Effector CD8-positive, alpha-beta T cell (primary cell): Measurements from ENCODE around the gene EEIG1.

Source experiments
- DNase-seq: peaks from one replicate; lab custom pipeline; 2025; lab: John Stamatoyannopoulos, UW

Gene EEIG1

DNA sequence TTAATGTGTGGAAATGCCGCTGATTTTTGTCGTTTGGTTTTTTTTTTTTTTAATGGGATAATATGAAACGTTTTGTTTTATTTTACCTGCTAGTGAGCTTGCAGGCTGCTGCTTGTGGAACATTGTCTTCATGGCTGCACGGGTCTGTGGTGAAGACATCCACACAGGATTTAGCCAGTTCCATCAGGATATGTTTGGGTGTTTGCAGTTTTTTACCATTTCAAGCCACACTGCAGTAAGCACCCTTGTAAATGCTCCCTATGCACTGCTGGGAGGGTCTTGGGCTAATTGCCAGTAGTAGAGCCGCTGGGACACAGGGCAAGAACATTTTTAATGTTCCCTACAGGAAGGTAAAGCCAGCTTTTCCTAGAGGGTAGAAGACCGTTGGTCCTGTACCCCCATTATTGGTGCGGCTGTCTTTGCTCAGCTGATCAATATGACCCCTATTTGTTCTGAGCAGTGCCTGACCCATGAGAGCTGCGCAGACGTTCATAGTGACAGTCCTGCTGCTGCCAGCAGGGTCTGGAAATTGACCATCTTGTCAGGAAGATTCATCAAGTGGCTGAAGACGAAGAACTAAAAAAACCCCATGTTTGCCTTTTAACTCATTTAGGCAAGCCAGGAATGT is 20.5 kb upstream of the EEIG1 start:
- DNase-seq = no peak

DNA sequence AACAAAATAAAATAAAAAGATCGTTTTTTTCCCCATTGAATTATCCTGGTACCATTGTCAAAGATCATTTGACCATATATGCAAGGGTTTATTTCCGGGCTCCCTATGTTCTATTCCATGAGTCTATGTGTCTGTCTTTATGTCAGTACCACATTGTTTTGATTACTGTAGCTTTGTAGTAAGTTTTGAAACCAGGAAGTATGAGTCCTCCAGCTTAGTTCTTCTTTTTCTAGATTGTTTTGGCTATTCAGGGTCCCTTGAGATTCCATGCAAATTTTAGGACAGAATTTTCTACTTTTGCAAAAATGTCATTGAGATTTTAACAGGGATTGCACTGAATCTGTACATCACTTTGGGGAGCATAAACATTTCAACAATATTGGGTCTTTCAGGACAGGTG is 18.7 kb upstream of the EEIG1 start:
- no peak for DNase-seq

DNA sequence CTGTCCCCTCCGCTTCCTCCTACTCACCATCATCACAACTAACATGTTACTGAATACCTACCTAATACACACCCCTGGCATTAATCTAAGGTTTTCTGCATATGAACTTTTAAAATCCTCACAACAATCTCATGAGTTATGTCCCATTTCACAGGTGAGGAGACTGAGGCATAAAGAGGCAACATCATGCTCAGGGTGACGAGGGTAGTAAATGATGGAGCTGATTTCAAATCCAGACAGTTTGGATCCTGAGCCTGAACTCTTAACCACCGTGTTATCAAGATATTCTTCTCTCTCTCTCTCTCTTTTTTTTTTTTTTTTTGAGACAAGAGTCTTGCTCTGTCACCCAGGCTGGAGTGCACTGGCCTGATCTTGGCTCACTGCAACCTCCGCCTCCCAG is 12.9 kb upstream of the EEIG1 start:
- no peak for DNase-seq

DNA sequence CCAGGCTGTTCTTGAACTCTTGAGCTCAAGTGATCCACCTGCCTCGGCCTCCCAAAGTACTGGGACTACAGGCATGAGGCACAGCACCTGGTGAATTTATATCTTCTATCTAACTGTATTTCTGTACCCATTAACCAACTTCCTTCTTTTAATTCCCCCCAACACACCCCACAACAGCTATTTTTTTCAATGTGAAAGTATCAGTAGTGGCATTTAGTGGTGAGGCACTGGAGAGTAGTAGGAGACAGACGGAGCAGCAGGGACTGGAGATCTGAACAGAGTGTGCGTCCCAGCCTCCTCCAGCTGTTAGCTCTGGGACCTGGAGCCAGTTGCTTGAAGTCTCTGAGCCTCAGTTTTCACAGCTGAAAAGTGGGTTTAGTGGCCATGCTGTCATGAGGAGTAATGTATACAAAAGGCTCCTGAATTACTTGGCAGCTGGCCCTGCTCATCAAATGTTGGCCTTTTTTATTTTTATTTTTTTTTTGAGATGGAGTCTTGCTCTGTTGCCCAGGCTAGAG is 11.0 kb upstream of the EEIG1 start:
- DNase-seq = no peak

DNA sequence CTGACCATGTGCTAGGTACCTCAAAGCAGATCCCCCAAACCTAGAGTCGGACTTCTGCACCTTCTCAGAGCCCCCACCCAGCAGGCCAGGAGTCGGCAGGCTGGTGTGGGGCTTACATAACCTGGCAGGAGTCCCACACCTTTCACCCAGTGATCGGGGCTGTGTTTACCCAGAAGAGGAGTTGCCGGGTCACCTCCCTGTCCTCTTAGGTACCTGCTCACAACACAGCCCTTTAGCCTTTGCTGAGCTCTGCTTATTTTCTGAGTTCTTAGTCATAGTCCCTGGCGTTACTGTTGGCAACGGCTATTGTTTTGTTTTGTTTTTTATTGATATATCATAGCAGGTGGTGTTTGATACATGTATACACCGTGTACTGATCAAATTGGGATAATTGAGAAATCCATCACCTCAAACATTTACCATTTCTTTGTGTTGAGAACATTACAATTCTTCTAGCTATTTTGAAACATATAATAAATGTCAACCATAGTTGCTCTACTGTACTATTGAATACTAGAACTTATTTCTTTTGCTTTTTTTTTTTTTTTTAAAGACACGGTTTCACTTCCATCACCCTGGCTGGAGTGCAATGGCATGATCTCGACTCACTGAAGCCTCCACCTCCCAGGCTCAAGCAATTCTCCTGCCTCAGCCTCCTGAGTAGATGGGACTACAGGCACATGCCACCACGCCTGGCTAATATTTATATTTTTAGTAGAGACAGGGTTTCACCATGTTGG is 10.4 kb upstream of the EEIG1 start:
- DNase-seq = no peak

DNA sequence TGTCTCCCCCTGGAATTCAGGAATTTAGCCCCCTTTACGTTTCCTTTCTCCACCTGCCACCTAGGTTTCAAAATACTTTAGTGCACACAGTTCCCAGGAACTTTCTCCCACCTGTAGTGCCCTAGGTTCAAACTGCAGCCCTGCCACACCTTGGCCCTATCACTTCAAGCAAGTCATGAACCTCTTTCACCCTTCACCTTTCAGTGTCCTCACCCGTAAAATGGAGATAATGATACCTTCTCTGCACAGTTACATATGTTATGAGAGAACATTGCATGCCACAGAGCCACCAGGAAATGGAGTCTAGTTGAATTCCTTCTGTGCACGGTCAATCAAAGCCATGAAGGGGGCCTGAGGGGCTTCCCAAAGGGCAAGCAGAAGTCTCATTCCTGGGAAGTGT is 9.8 kb upstream of the EEIG1 start:
- no peak for DNase-seq

DNA sequence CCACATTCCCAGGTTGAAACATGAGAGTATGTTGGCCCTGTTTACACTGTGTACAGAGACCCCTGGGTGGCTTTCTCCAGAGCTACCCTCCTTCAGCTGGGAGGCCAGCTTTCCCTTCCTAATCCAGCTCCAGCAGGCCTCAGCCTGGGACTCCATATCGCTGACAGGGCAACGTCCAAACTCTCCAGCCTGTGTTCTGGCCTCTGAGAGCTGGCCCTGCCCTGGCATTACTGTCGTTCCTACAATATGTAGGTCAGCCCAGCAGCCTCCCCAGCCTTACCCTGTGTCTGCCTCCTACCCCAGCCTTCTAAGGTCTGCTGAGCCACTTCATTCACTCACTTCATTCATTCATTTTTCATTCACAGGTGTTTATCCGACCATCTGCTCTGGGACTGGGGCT is 8.3 kb upstream of the EEIG1 start:
- no peak for DNase-seq

DNA sequence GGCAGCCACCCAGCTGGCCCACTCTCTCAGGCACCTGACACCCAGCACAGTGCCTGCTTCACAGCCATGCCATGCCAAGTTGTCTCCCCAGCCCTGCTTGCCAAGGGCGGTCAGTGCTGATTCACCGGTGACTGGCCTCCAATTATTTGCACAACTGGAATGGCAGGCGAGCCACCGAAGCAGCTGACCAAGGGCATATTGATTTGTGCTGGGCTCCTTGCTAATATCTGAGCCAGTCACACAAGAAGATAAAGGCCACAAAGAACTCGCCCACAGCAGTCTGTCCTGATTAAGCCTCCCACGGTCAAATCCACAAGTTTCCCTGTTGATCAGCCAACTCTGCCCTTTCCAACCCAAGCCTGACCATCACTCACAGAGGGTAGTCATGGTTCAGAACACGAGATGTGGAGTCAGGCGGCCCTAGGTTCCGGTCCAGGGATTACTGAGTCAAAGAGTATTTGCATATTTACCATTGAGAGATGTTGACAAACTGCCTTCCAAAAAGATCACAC is 6.4 kb upstream of the EEIG1 start:
- DNase-seq = no peak

DNA sequence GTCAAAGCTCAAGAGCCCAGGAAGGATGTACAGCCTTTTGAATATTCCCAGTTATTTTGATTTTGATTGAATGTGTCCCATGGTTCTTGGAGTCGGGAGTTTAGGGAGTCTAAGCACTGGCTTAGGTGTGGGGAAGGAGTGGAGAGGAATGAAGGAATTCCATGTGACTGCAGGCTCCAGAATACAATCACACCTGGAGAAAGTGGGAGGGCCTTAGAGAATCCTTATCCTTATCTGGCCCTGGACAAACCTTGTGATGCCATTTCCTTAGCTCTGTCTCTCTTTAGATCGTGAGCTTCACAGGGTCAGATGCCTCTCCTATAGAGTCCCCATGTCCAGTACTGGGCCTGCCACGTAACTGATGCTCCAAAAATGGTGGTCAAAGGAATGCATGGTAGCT is 4.2 kb upstream of the EEIG1 start:
- no peak for DNase-seq

DNA sequence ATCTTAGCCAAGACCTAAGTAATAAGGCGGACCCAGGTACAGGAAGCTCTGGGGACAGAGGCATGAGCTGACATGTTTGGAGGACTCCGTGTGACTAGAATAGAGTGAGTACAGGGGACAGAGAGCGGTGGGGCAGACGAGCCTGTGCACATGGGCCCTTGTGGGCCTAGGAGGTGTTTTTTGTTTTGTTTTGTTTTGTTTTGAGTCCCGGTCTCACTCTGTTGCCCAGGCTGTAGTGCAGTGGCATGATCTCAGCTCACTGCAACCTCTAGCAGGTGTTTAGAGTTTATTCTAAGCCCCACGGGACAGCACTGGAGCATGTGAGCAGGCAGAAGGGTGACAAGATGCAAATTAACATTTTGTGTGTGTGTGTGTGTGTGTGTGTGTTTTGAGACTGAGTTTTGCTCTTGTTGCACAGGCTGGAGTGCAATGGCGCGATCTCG is 3.1 kb upstream of the EEIG1 start:
- DNase-seq = no peak

DNA sequence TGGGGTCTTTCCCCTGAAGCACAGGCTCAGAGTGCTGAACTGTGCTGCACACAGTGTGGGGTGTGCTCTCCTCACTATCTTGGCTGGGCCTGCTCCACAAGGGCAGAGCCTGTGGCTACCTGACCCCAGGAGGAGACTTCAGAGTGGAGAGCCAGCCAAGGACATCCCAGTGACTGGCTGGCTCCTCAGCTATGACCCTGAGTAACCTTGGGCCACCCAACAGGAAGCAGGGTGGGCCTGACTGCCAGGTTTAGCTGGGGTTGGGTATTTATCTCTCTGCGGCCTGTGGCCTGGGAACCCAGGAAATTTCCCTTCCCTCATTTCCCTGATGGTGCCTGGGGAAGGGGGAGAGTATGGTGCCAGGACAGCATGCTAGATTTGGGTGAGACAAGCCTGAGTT is 2.1 kb upstream of the EEIG1 start:
- no peak for DNase-seq

DNA sequence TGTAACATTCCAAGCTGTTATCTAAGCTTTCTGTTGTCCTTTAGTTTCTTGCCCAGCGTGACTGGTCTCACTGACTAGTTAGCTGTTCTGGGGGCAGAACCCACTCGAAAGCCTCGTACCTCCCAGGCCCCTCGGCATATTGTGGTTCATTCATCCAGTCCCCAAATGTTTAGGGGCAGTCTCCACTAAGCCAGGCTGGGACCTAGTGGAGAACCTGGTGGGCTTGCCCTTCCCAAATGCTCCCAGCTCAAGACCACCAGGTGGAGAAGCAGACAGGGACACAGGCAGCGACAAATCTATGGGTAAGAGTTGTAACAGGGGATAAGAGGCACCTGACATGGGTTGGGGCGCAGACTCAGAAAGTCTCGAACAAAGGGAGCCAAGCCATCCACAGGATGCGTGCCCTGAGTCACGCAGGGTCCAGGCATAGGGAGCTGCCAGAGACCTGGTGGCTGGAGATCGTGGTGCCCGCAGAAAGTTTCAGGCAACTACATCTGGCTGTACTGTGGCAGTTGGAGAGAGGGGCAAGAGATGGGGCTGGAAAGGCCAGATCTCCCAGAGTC is 851 bp upstream of the EEIG1 start:
- DNase-seq = no peak

DNA sequence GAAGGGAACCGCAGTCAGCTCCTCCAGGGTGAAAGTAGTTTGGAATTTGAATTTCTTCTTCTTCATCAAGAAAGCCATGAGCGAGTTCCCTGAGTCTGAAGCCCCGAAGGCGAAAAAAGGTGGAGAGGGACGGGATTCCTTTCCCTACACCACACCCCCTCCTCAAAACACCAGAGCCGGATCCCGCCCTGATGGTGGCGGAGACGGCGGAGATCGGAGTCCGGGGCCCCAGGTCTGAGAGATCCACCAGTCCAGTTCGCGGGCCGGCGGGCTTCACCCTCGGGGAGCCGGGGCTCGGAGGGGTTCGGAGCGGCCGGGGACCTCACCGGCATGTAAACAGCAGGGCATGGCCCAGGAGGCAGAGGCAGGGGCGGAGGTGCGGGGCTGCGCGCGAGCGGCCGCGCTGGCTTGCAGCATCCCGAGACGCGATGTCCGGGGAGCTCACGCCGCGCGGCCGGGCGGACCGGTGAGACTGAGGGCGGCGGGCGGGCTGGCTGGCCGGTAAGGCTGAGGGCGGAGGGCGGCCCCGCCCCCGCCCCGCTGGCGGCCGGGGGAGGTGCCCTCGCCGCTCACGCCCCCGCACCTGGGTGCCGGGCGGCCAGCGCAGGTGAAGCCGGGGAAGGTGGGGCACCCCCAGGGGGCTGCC is 606 bp downstream of the EEIG1 start:
- DNase-seq = peak; percentile 35

DNA sequence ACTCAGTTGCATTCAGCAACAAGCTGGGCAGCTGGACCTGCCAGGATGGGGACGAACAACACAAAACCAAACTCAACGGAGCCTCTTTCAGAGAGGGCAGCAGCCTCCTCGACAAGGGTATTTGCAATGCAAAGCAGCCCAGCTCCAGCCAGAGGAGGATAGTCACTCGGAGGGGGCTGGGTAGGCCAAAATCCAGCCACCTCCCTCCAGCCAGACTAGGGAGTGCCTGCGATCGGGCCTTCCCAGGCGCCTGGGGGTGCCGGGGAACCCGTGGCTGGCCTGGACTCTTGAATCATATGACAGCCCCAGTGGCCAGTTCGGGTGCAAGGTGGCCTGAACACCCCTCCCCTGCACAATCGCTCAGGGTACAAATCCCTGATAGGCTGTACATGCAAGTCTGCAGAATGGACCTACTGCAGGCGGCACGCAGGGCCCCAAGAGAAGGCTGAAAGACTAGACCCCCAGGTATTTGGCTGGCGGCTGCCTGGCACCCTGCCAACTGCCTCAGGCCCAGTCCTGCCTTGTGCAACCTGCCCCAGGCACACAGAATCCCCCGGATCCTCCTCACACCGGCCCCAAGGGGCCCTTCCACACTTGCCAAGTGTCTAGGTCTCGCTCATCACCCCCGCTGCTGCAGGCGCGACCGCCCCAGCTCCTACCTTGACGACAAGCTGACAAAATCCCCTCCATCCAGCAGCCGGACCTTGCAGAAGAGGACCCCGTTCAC is 1.3 kb downstream of the EEIG1 start:
- peak; percentile 19 for DNase-seq

DNA sequence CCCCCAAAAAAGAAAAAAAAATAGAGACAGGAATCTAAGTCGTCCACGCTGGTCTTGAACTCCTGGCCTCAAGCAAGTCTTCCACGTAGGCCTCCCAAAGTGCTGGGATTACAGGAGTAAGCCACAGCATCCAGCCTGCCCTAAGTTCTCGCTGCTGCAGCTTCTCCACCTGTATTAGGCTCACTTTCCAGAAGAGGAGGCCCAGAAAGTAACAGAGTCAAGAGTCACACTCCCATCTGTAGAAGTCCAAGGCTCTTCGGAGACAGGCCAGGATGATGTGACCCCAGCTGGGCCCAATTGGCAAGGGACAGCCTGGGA is 1.8 kb downstream of the EEIG1 start:
- DNase-seq = no peak

DNA sequence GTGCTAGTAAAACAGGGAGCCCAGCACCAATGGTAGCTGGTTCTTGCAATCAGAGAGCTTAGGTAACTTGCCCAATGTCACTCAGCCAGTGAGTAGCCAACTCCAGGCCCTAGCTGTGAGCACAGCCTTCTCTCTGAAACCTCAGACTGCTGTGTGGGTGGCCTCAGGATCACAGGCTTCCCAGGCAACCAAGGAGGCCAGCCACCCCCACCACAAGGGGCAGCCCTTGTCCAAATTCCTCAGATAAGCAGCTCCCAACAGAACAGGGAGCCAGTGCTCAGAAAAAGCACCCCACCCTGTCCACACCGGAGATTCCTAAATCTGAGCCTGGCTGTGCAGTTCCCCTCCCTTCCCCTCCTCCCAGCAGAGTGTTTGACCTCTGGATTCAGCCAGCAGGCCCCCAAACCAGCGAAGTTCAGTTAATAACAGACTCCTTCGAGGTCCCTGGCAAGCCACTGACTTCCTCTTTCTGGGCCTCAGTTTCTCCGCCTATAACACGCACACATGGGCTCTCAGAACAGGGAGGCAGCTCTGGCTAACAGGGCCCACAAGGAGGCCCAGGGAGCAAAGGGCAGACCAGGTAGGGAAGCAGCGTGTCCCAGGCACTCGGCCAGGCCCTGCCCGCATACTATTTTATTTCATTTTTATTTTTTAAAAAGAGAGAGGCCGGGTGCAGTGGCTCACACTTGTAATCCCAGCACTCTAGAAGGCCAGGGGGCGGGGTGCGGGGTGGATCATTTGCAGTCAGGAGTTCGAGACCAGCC is 2.7 kb downstream of the EEIG1 start:
- DNase-seq = no peak

DNA sequence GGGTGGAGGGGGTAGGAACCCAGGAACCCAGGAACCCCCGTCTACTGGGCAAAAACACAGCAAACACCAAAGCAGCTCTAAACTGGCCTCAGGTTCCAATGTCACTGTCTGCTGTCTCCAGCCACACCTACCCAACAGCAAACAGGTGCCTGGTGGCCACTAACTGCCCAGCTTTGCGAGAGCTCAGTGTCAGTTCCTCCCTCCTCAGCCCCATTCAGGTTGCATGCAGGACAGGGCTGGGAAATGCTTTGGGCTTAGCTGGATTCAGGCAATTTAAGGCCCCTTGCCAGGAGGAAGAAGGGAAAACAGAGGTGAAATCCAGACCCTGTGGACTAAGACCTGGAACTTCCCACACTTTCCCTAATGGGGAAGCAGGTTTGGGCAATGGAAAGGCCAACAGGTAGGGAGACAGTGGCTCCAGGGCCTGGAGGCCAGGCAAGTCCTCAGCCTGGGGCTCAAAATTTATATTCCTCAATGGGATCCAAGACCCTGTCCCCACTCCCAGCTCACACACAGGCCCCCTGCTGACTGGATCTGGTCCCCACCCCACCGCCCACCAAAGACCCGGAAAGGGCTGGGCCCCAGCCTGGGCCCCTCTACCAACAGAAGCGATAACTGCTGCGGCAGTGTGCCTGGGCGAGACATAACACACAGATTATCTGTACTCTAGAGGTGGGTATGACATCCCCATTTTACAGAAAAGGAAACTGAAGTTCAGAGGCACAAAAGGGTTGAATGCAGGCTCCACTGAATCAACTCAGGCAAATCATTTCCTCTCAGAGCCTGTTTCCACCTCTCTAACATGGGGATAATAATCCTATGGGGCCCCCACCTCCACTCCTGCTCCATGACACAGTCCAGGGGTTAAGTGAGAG is 3.5 kb downstream of the EEIG1 start:
- no peak for DNase-seq

DNA sequence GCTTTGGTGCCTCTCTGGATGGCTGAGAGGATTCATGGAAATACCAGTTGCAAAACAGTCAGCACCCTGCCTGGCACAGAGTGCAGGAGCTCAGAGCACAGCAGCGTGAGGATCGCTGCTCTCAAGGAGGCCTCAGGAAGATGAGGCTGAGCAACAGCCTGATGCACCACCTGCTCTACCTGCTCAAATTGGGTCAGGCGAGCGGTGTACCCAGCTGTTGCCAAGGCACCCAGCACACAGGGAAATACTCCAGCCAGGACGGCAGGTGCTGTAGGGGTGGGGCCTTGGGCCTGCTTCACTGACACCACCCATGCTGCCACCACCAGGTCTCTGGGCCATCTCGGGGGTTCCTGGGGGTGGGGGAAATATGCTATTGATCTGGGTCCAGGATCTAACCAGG is 4.3 kb downstream of the EEIG1 start:
- no peak for DNase-seq

DNA sequence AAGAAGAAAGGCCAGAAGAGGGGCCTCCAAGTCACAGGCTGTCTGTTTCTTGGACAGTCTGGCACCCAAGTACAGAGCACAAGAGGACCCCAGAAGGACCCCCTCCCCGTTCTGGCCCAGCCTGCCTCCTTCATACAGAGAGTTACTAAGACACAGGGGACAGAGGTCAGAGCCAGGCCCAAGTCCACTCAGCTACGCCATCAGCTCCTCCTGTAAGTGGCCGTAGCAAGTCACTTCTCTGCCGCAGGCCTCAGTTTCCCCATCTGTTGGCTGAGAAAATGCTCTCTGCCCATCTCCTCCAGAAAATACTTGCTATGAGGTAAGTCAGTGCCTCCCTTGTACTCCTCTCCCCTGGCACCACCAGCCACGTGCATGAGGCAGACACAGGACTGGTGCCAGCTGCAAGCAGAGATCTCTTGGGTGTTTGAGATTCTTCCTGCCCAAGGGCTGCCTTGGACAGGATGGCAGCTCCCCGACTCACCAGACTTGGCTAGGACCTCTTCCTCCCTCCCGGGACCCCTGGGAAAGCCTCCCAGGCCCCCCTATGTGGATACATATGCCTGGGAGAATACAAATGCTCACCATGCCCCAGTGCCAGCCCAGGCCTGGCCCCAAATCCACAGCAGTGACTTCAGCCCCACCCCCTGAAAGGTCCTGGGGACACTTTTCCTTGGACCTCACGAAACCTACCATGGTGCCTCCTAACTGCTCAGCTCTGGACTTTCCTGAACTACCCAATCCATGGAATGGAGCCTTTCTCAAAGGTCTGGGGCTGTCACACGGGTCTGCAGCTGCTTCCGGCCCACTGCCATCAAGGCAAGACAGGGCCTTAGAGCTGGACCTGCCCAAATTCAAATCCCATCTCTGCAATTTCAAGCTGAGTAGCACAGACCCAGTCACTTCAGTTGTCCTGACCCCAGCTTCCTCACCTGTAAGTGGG is 5.1 kb downstream of the EEIG1 start:
- no peak for DNase-seq
